Pulmonary artery endothelial cell (primary cell): Measurements from ENCODE around the gene ADRA2B. TPM values are rescaled to one million over a fixed set of nuclear protein-coding genes. Genes with fewer than 3 reads are reported as not detected.
"Not testable (repeated sequence)": the region's sequence is repeated elsewhere in the genome, so short reads cannot be mapped to it uniquely, and the experiment has no call there.

ENCODE experiments used
- DNase-seq: peaks from one replicate; pipeline ENCODE4 v3.0.0-alpha.2; 2011; ENCODE audit warnings: low read depth, low spot score
- total RNA-seq: library from RNA; depleted of rRNA; stranded (reverse); fragments of >200 nt; gene quantifications from 2 replicates; pipeline ENCODE4 v1.2.3, GENCODE V29; 2014

Gene ADRA2B
- total RNA-seq, 1 donor from 2014 or later: not detected

GRCh38 chr2:96091141-96091710 is 25.1 kb downstream of the ADRA2B start:
- DNase-seq: no peak

GRCh38 chr2:96090196-96090926 is 26.0 kb downstream of the ADRA2B start:
- DNase-seq: no peak

DNA sequence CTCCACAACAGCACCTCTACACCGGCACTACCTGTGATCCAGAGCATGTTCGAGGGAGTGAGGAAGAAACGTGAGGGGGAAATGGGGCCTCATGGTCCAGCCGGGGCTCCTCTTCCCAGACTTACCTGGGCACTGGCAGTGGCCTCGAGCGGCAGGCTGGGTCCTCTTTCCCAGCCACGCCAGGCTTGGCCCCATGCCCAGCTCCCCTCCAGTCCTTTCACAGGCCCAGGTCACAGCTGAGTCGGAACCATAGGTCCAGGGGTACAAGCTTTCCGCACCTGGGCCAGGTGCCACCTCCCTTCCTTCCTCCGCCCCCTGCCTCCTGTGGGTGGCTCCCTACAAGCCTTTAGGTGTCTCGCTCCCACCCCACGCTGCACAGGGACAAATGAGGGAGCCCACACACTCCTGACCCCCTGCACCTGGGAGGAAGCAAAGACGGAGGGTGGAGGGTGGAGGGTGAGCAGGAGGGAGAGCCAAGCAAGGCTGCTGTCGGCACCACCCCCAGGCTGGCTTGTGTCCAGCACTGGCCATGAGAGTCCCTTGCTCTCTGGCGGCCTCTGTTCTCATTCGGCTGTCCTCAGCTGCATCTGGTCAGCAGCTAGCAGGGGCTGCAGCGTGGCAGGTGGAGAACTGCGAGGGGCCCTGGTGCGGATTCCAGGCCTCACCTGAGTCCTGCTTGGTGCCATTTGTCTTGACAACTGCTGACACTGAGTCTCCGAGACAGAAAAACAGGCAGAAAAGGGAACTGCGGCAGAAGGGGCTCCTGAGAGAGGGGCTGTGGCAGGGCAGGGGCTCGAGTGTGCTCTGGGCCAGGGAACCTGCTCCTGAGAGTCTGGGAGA is 26.8 kb downstream of the ADRA2B start:
- DNase-seq: no peak

DNA sequence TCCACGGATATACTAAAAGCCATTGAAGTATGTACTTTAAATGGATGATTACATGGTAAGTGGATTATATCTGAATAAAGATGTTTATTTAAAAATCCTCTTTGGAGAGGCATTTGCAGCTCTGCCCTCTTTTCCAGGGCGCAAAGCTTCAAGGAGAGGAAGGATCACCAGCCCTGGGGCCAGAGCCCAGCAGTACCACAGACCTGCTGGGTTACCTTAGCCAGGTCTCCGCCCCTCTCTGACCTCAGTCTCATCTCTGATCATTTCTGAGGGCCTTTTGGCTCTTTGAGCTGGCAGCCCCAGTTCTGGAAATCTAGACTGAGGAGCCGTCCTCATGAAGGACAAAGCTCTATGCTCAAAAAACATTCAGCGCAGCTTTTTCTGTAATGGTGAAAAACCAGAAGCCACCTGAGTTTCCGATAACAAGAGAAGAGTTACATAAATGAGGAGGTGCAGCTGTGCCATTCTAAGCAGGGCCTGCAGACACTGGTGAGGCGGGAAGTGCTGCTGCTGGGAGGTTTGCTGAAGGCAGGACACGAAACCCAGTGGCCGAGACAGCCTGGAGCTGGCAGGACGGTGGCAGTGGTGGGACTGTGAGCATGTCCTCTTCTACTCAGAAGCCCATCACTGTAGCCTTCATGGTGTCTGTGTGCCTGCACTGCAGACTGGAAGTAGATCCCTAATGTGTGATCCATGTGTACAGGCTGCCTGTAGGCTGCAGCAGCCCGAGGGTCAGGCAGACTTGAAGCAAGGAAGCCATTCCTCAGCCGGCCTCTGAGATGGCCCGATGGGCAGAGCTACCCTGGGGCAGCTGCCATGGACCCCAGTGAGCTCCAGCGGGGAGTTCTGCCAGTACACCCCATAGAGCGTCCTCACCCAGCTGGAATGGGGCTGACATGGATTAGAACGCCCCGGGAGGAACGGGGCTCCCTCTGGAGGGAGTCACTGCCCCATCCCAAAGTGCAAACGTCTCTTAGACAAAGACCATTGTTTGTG is 27.7 kb downstream of the ADRA2B start:
- DNase-seq: no peak

GRCh38 chr2:96087130-96087529 is 29.2 kb downstream of the ADRA2B start:
- DNase-seq: no peak

- no peak for DNase-seq
Observed at GRCh38 chr2:96085541-96086355, 30.6 kb downstream of the ADRA2B start.

DNA sequence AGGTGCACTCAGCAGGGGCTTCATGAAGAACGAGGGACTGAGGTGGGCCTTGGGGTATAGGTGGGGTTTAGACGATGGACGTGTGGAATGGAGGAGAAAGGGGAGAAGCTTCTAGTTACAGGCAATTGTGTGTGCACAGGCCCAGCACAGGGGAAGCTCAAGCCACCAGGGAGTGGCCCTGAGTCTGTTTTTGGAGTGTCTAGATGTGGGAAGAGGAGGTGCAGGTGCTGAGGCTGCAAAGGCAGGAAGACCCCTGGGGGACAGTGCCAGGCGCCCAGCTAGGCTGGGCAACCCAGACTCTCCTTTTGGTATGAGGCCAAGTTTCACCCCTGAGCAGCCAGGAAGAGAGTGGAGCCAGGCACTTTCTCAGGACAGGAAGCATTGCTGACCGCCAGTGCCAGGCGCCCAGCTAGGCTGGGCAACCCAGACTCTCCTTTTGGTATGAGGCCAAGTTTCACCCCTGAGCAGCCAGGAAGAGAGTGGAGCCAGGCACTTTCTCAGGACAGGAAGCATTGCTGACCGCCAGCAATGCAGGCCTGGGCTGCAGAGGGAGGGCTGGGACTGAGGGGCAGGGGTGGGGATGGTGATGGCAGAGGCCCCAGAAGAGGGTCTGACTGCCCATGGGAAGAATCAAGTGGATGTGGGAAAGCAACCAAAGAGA is 31.4 kb downstream of the ADRA2B start:
- not testable (repeated sequence) for DNase-seq

- DNase-seq: no peak
Observed at GRCh38 chr2:96083989-96084857, 32.1 kb downstream of the ADRA2B start.

DNA sequence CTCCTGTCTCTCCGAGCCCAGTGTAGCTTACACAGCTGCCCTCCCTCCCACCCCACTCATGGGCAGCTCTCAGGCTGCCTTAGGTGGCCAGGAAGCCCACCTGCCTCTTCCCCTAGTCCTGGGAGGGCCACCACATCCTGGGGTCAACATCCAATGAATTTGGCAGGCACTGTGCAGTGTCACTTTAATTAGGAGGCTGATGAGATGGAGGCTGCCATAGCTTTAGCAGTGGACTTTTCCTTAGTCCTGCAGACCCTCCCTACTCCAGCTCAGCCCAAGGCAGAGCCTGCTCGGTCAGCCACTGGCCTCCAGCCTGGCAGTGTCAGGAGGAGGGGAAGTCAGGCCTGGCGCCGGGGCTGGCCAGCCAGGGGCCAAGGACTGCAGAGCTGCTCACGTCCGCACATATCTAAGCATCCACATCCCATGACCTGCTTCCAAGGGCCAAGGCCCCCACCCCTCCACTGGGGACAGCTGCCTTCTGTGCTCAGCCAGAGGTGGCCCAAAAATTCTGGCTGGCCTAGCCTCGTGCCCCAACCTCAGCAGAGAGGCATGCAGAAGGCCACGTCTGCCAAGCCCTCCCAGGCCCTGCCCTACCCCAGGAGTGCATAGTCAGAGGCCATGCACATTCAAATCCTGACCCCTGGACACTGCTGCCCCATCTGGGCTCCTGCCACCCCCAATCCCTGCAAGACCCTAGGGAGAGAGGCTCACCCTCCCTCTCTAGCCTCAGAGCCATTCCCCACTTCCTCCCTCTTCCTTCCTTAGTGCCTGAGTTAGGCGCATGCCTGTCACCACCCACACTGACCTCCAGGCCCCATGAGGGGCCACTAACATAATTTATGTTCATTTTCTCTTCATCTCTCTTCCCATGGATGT is 33.1 kb downstream of the ADRA2B start:
- DNase-seq: no peak

GRCh38 chr2:96082211-96083063 is 33.9 kb downstream of the ADRA2B start:
- no peak for DNase-seq

DNA sequence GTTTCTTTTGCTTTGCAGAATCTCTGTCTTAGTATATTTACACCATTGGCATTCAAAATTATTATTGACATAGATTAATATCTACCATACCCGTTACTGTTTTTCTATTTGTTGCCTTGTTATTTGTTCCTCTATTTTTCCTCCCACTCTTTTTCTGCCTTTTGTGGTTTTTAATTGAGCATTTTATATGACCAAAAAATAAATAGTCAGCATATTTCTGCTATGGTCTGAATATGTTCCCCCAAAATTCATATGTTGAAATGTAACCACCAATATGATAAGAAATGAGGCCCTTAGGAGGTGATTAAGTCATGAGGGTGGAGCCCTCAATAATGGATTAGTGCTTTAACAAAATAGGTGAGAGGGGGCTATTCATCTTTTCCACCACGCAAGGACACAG is 35.3 kb downstream of the ADRA2B start:
- no peak for DNase-seq

DNA sequence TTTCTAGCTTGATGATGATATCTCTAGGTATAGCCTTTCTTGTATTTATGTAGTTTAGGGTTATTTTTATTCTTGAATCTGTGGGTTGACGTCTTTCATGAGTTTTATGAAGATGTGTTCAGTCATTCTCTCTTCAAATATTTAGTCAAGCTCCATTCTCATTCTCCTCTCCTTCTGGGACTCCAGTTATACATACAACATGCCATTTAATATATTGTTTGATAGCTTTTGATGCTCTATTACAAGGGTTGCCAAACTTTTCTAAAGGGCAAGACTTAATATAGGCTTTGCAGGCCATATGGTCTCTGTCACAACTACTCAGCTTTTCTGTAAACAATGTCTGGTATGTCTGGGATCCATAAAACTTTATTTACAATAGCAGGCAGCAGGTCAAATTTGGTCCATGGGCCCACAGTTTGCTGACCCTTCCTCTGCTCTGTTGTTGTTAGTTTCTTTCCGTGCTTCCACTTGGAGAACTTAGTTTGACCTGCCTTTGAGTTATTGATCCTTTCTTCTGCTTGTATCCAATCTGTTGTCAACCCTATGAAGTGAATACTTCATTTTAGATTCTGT is 41.1 kb downstream of the ADRA2B start:
- no peak for DNase-seq

DNA sequence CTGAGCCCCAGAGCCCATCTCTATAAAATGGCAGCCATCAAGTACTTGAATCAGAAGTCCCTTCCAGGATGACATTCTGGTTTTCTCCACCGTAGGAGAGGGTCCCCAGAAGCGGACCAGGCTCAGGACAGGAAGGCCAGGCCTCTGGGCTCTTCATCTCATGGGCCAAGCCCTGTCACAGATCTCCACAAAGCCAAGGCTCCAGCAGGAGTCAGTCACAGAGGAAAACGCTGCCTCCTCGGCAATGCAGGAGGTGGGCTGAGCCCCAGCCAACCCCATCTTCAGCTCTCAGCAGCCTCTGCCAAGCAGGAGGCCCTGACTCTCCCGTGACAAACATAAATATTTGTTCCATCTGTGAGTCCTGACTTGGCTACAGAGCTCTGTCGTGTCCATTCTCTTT is 42.2 kb downstream of the ADRA2B start:
- no peak for DNase-seq

DNA sequence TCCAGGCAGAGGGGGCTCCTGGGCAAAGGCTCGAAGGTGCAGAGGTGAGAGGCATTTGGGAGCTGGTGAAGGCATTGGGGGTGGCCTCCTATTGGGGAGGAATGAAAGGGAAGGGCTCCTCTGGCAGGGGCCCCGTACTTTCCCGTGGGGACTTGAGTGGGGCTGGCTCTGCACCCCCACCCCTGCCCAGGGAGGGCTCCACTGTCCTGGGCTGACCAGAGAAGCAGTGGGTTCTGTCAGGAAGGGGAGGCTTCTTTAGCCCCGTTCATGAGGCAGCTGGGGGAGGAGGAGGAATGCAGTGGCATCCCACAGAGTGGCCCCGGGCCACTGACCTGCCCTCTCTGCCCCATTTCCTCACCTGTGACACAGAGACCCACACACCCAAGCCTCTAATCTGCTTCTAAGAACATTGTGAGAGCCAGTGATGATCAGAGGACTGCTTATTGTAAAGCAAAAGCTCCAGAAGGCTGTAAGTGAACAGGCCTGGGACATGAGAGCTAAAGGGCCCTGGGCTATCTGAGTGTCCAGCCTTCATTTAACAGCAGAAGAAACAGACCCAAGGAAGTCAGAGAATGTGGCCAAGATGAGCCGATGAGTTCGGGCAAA is 43.1 kb downstream of the ADRA2B start:
- DNase-seq: no peak

- DNase-seq: no peak
Observed at GRCh38 chr2:96072746-96073145, 43.6 kb downstream of the ADRA2B start.

DNA sequence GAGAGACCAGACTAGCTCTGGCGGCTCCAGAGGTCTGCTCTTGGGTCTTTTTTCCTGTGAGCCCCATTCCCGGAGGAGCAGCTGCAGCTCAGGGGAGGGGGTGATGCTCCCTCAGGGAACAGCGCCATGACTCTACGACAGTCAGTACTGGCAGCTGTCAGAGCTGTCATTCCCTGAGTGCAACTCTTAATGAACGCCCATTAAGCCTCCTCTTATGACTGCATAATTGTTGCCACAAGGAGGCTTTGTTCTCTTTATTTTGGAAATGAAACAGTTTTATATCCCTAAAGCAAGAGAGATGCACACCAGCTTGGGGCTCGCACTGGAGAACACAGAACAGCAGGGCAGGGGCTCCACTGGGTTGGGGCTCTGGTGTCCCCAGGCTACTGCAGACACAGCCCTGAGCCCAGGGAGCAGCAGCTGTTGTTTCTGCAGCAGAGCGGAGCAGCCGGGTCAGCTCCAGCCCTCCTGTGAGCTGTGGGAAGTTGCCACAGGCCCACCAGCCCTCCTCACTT is 44.3 kb downstream of the ADRA2B start:
- DNase-seq: not testable (repeated sequence)
